K562 (cell line): ENCODE measurements around the gene TIPARP. TPM values are rescaled to one million over a fixed set of nuclear protein-coding genes. Genes with fewer than 3 reads are reported as not detected.
A peak's percentile ranks its signal among the peaks of the same experiment; 100 is the strongest.

Experiments
- ARID1B ChIP-seq: fragments of 450-650 bp; IDR thresholded peaks from 2 replicates; pipeline ENCODE4 v1.6.1; 2016; ENCODE audit warnings: antibody characterized with exemption, mild to moderate bottlenecking, inconsistent platforms
- ATF3 ChIP-seq, 2 experiments: fragments of 450-650 bp in 1 of 2; sonication (generic) in 1 of 2; formaldehyde crosslinking in 1 of 2; IDR thresholded peaks in 1 of 2; conservative IDR thresholded peaks in 1 of 2; 2 replicates each; pipeline versions ENCODE4 v1.6.1 to v1.8.1; 2016 to 2023; ENCODE audit warnings: mild to moderate bottlenecking in 2 of 2, moderate library complexity in 2 of 2, inconsistent platforms in 1 of 2, missing genetic modification reagents in 1 of 2
- BCL6 ChIP-seq: fragments of 250-450 bp; sonication (Bioruptor Pico); IDR thresholded peaks from 2 replicates; pipeline ENCODE4 v1.4.0; 2020
- DPF2 ChIP-seq: fragments of 450-650 bp; IDR thresholded peaks from 2 replicates; pipeline ENCODE4 v1.6.1; 2016
- EHMT2 ChIP-seq: fragments of 450-650 bp; IDR thresholded peaks from 2 replicates; pipeline ENCODE4 v1.6.1; 2018; ENCODE audit warnings: antibody characterized with exemption
- ELF1 ChIP-seq: fragments of 200-800 bp; sonication (Bioruptor generic); IDR thresholded peaks from 2 replicates; pipeline ENCODE4 v1.6.1; 2016; ENCODE audit warnings: missing genetic modification characterization, missing compliant biosample characterization
- FOSL1 ChIP-seq: fragments of 200-800 bp; sonication (Bioruptor generic); conservative IDR thresholded peaks from 2 replicates; pipeline ENCODE4 v1.6.1; 2016; ENCODE audit warnings: missing genetic modification characterization, missing compliant biosample characterization
- FOXK2 ChIP-seq, 2 experiments: fragments of 450-650 bp; IDR thresholded peaks in 1 of 2; conservative IDR thresholded peaks in 1 of 2; 2 replicates each; pipeline ENCODE4 v1.6.1; 2016; ENCODE audit warnings: low read depth in 2 of 2, mild to moderate bottlenecking in 1 of 2
- GATAD2A ChIP-seq: fragments of 450-650 bp; IDR thresholded peaks from 2 replicates; pipeline ENCODE4 v1.6.1; 2017
- HNRNPH1 ChIP-seq: fragments of 200-400 bp; formaldehyde crosslinking; optimal IDR thresholded peaks from 2 replicates; pipeline ENCODE3; 2017; ENCODE audit warnings: low read depth, mild to moderate bottlenecking, low read length, moderate library complexity
- MLX ChIP-seq, 2 experiments: fragments of 450-650 bp in 1 of 2; sonication (generic) in 1 of 2; formaldehyde crosslinking; conservative IDR thresholded peaks; 2 replicates each; pipeline versions ENCODE4 v1.4.0 to v1.8.1; 2020 to 2022; ENCODE audit warnings: mild to moderate bottlenecking in 1 of 2, missing genetic modification reagents in 1 of 2
- NR1H2 ChIP-seq: sonication (generic); formaldehyde crosslinking; IDR thresholded peaks from 2 replicates; pipeline ENCODE4 v1.4.0; 2020; ENCODE audit warnings: mild to moderate bottlenecking, missing genetic modification reagents
- NR2C2 ChIP-seq, 2 experiments: fragments of 200-800 bp in 1 of 2; sonication (Bioruptor generic) in 1 of 2; sonication (generic) in 1 of 2; formaldehyde crosslinking in 1 of 2; IDR thresholded peaks; 2 replicates each; pipeline versions ENCODE4 v1.6.1 to v1.8.0; 2016 to 2022; ENCODE audit warnings: mild to moderate bottlenecking in 1 of 2, missing compliant biosample characterization in 1 of 2, missing genetic modification characterization in 1 of 2, missing genetic modification reagents in 1 of 2
- NR4A1 ChIP-seq, 2 experiments: fragments of 250-450 bp in 1 of 2; fragments of 450-650 bp in 1 of 2; sonication (Bioruptor Pico) in 1 of 2; IDR thresholded peaks; 2 replicates each; pipeline versions ENCODE4 v1.4.0 to v1.6.1; 2016 to 2020; ENCODE audit warnings: mild to moderate bottlenecking in 2 of 2, missing compliant biosample characterization in 1 of 2, missing genetic modification characterization in 1 of 2, moderate library complexity in 1 of 2
- NRF1 ChIP-seq, 2 experiments: fragments of 450-650 bp; IDR thresholded peaks in 1 of 2; conservative IDR thresholded peaks in 1 of 2; 2 replicates each; pipeline ENCODE4 v1.6.1; 2014; ENCODE audit warnings: mild to moderate bottlenecking in 2 of 2
- SLC30A9 ChIP-seq: fragments of 250-450 bp; sonication (Bioruptor Pico); IDR thresholded peaks from 2 replicates; pipeline ENCODE4 v1.8.0; 2022; ENCODE audit warnings: mild to moderate bottlenecking, moderate library complexity
- SMARCA4 ChIP-seq: fragments of 450-650 bp; IDR thresholded peaks from 2 replicates; pipeline ENCODE4 v1.6.1; 2016
- TBP ChIP-seq: optimal IDR thresholded peaks from 2 replicates; pipeline ENCODE3; 2011; ENCODE audit warnings: low read depth, low read length, improper control_type of control experiment
- TCF3 ChIP-seq: sonication (generic); formaldehyde crosslinking; IDR thresholded peaks from 2 replicates; pipeline ENCODE4 v1.4.0; 2020; ENCODE audit warnings: mild to moderate bottlenecking, missing genetic modification reagents
- TCF7 ChIP-seq: sonication (generic); IDR thresholded peaks from 2 replicates; pipeline ENCODE4 v1.6.1; 2016; ENCODE audit warnings: antibody characterized with exemption, borderline replicate concordance
- TEAD4 ChIP-seq, 2 experiments: sonication (generic) in 1 of 2; formaldehyde crosslinking in 1 of 2; IDR thresholded peaks; 2 replicates each; pipeline versions ENCODE4 v1.6.1 to v1.8.0; 2012 to 2022; ENCODE audit warnings: borderline replicate concordance in 1 of 2, inconsistent platforms in 1 of 2, low read length in 1 of 2, mild to moderate bottlenecking in 1 of 2, missing genetic modification reagents in 1 of 2
- ZBTB1 ChIP-seq: sonication (generic); formaldehyde crosslinking; IDR thresholded peaks from 2 replicates; pipeline ENCODE4 v1.8.1; 2023; ENCODE audit warnings: missing genetic modification reagents, low read depth, mild to moderate bottlenecking, borderline replicate concordance
- ZNF696 ChIP-seq: fragments of 250-450 bp; sonication (Bioruptor Pico); conservative IDR thresholded peaks from 2 replicates; pipeline ENCODE4 v1.4.0; 2020; ENCODE audit warnings: mild to moderate bottlenecking, moderate library complexity
- ZNF764 ChIP-seq: fragments of 250-450 bp; sonication (Bioruptor Pico); IDR thresholded peaks from 2 replicates; pipeline ENCODE4 v1.4.0; 2020; ENCODE audit warnings: low read depth, mild to moderate bottlenecking, moderate library complexity
- polyA plus RNA-seq, 8 experiments: library from polyadenylated mRNA; depleted of rRNA in 4 of 8; stranded (reverse) in 5 of 8; unstranded in 3 of 8; fragments of >200 nt; fragmentation: Nextera tagmentation in 2 of 8; fragmentation: Illumina TruSeq in 1 of 8; extraction: Ambion mirVana in 2 of 8; extraction: Trizol in 1 of 8; gene quantifications; 2 replicates each; pipeline versions ENCODE4 v1.2.1 to v1.2.3, GENCODE V29; 2011 to 2014; ENCODE audit warnings: inconsistent platforms in 1 of 8, missing spikeins in 1 of 8
- total RNA-seq, 7 experiments: library from RNA; depleted of rRNA in 6 of 7; stranded (reverse); fragments of >200 nt in 6 of 7; fragmentation: Illumina TruSeq in 2 of 7; extraction: Trizol in 2 of 7; gene quantifications; 2 replicates each; pipeline versions ENCODE4 v1.2.1 to v1.2.3, GENCODE V29; 2011 to 2021; ENCODE audit warnings: low replicate concordance in 1 of 7
- TF ChIP-seq, protein P1 (sequence below): fragments of 450-650 bp; formaldehyde crosslinking; conservative IDR thresholded peaks from 2 replicates; pipeline ENCODE4 v1.4.0; 2022; ENCODE audit warnings: mild to moderate bottlenecking, missing genetic modification characterization

TIPARP gene
- total and polyA plus RNA-seq, 9 of the 15 experiments (the other 6 are each of a cell fraction or from before 2014, with no cell fraction given), result 2.4 to 29.4 (median 15.1) TPM

DNA sequence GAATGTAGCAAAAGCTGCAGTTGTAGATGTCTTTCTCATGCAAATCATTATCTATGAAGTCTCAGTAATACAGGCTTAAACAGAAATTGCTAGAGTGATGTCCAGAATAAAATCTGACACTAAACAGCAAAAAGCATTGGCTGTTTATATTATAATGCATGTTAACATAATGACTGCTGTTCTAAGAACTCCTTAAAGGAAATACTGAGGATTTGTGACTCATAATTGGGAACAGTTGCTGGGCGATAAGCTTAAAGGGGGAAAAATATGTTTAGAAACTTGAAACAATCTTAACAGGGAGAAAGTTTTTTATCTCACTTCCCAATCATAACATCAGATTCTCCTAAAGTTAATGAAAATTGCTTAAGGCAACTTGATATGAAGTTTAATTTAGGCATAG is 17.5 kb downstream of the TIPARP start (continued):
- TF ChIP-seq ATF3 (IDR thresholded peaks at IDR 0.05) (peak; percentile 27; the same call in 1 of the 2 replicates), ATF3 (CRISPR knock-in tag; conservative IDR thresholded peaks at IDR 0.05) (no peak), ZNF696 (no peak), NRF1 (conservative IDR thresholded peaks at IDR 0.05 in 1 of 2, IDR thresholded peaks at IDR 0.05 in 1 of 2) (no peak), TBP (no peak), HNRNPH1 (no peak), TCF7 (no peak), GATAD2A (no peak), ELF1 (no peak), ZNF764 (no peak), TCF3 (0 out of 2 replicates have a peak, but pooled peaks have one; percentile 10), SMARCA4 (peak; percentile 30; the same call in 1 of the 2 replicates), BCL6 (CRISPR knock-in tag) (no peak), SLC30A9 (CRISPR knock-in tag) (no peak), NR2C2 (CRISPR knock-in tag; IDR thresholded peaks at IDR 0.05) (no peak), NR2C2 (tag; IDR thresholded peaks at IDR 0.05) (no peak), FOSL1 (tag) (peak; percentile 80), ARID1B (peak; percentile 45; the same call in 1 of the 2 replicates), FOXK2 (conservative IDR thresholded peaks at IDR 0.05 in 1 of 2, IDR thresholded peaks at IDR 0.05 in 1 of 2; ENCODE audit: low read depth in 2 of 2) (no peak), DPF2 (0 out of 2 replicates have a peak, but pooled peaks have one; percentile 21), TEAD4 (IDR thresholded peaks at IDR 0.05; ENCODE audit: low read length) (no peak), TEAD4 (CRISPR knock-in tag; IDR thresholded peaks at IDR 0.05; ENCODE audit: borderline replicate concordance) (no peak), NR1H2 (CRISPR knock-in tag) (no peak), ZBTB1 (no peak), MLX (CRISPR knock-in tag; conservative IDR thresholded peaks at IDR 0.05) (no peak), EHMT2 (no peak), NR4A1 (CRISPR knock-in tag; IDR thresholded peaks at IDR 0.05) (no peak), NR4A1 (tag; IDR thresholded peaks at IDR 0.05) (no peak)
- TF ChIP-seq, protein P1, sequence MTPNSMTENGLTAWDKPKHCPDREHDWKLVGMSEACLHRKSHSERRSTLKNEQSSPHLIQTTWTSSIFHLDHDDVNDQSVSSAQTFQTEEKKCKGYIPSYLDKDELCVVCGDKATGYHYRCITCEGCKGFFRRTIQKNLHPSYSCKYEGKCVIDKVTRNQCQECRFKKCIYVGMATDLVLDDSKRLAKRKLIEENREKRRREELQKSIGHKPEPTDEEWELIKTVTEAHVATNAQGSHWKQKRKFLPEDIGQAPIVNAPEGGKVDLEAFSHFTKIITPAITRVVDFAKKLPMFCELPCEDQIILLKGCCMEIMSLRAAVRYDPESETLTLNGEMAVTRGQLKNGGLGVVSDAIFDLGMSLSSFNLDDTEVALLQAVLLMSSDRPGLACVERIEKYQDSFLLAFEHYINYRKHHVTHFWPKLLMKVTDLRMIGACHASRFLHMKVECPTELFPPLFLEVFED (CRISPR knock-in tag), result no peak
